HEK293 (cell line): ENCODE measurements around the gene PLLP.

Experiments
- CTCF ChIA-PET: fragments of 350-600 bp; formaldehyde crosslinking; extraction: SDS; loops from one replicate; lab custom pipeline; 2021; ENCODE audit warnings: antibody characterized with exemption; lab: Yijun Ruan, JAX
- POLR2A ChIA-PET: fragments of 300-600 bp; formaldehyde crosslinking; extraction: SDS; loops from one replicate; lab custom pipeline; 2020; ENCODE audit warnings: antibody characterized with exemption, inconsistent platforms; lab: Yijun Ruan, JAX
- H3K27ac ChIP-seq: fragments of 200-500 bp; sonication (Bioruptor generic); 2 replicates; pipeline ENCODE4 v1.5.1; 2014; ENCODE audit warnings: low read depth, low read length, control low read depth, inconsistent platforms; ENCODE audit errors: extremely low read depth
- H3K36me3 ChIP-seq, 2 experiments: fragments of 200-500 bp in 1 of 2; sonication (Bioruptor generic) in 1 of 2; 1 replicate in 1 of 2; 2 replicates in 1 of 2; pipeline ENCODE4 v1.5.1; 2014 to 2017; ENCODE audit warnings: inconsistent platforms in 2 of 2, low read length in 2 of 2; ENCODE audit not compliant: control insufficient read depth in 2 of 2, insufficient read depth in 1 of 2
- H3K4me1 ChIP-seq: fragments of 200-500 bp; sonication (Bioruptor generic); 2 replicates; pipeline ENCODE4 v1.5.1; 2014; ENCODE audit warnings: mild to moderate bottlenecking, low read length, inconsistent platforms; ENCODE audit not compliant: control insufficient read depth, insufficient read depth
- H3K4me3 ChIP-seq: 2 replicates; pipeline ENCODE4 v1.5.1; 2011; ENCODE audit warnings: low read depth, mild to moderate bottlenecking, control low read depth, low read length, moderate library complexity
- H3K9me3 ChIP-seq: fragments of 200-500 bp; sonication (Bioruptor generic); 2 replicates; pipeline ENCODE4 v1.5.1; 2014; ENCODE audit warnings: low read depth, low read length, inconsistent platforms; ENCODE audit not compliant: control insufficient read depth, insufficient read depth
- ATF2 ChIP-seq: fragments of 450-650 bp; formaldehyde crosslinking; IDR thresholded peaks from 2 replicates; pipeline ENCODE4 v1.5.1; 2016; ENCODE audit warnings: missing biosample characterization, missing genetic modification characterization, low read depth
- BCL11B ChIP-seq: fragments of 450-650 bp; formaldehyde crosslinking; IDR thresholded peaks from 2 replicates; pipeline ENCODE4 v1.5.1; 2016; ENCODE audit warnings: low read depth, missing biosample characterization, missing genetic modification characterization
- FEZF1 ChIP-seq: fragments of 450-650 bp; formaldehyde crosslinking; IDR thresholded peaks from 2 replicates; pipeline ENCODE4 v1.5.1; 2016; ENCODE audit warnings: missing biosample characterization, missing genetic modification characterization
- MEIS1 ChIP-seq: sonication (generic); formaldehyde crosslinking; IDR thresholded peaks from 2 replicates; pipeline ENCODE4 v1.8.1; 2022; ENCODE audit warnings: missing genetic modification reagents, mild to moderate bottlenecking, borderline replicate concordance
- TCF7L2 ChIP-seq: IDR thresholded peaks from 2 replicates; pipeline ENCODE4 v1.6.1; 2011; ENCODE audit warnings: low read depth, mild to moderate bottlenecking, inconsistent platforms, low read length, moderate library complexity, borderline replicate concordance
- ZFP3 ChIP-seq: fragments of 450-650 bp; formaldehyde crosslinking; IDR thresholded peaks from 2 replicates; pipeline ENCODE4 v1.5.1; 2016; ENCODE audit warnings: low read depth, missing biosample characterization, missing genetic modification characterization
- ZFP41 ChIP-seq: fragments of 450-650 bp; formaldehyde crosslinking; IDR thresholded peaks from 2 replicates; pipeline ENCODE4 v1.5.1; 2016; ENCODE audit warnings: missing biosample characterization, missing genetic modification characterization, borderline replicate concordance
- ZNF18 ChIP-seq: fragments of 450-650 bp; formaldehyde crosslinking; IDR thresholded peaks from 2 replicates; pipeline ENCODE4 v1.5.1; 2016; ENCODE audit warnings: missing biosample characterization, missing genetic modification characterization
- ZNF184 ChIP-seq: fragments of 450-650 bp; IDR thresholded peaks from 2 replicates; pipeline ENCODE4 v1.5.1; 2018; ENCODE audit warnings: missing biosample characterization, mild to moderate bottlenecking, missing genetic modification characterization
- ZNF26 ChIP-seq: fragments of 450-650 bp; formaldehyde crosslinking; IDR thresholded peaks from 2 replicates; pipeline ENCODE4 v1.5.1; 2016; ENCODE audit warnings: missing biosample characterization, missing genetic modification characterization
- ZNF274 ChIP-seq, 2 experiments: fragments of 200-500 bp in 1 of 2; fragments of 450-650 bp in 1 of 2; sonication (Bioruptor generic) in 1 of 2; formaldehyde crosslinking in 1 of 2; IDR thresholded peaks; 2 replicates each; pipeline versions ENCODE4 v1.5.1 to v1.6.1; 2014 to 2016; ENCODE audit warnings: borderline replicate concordance in 1 of 2, inconsistent platforms in 1 of 2, low read length in 1 of 2, missing biosample characterization in 1 of 2, missing genetic modification characterization in 1 of 2
- ZNF311 ChIP-seq: fragments of 450-650 bp; formaldehyde crosslinking; IDR thresholded peaks from 2 replicates; pipeline ENCODE4 v1.5.1; 2017; ENCODE audit warnings: missing biosample characterization, missing genetic modification characterization, borderline replicate concordance
- ZNF341 ChIP-seq: fragments of 450-650 bp; formaldehyde crosslinking; IDR thresholded peaks from 2 replicates; pipeline ENCODE4; 2016; ENCODE audit warnings: low read depth, missing biosample characterization, missing genetic modification characterization
- ZNF354C ChIP-seq: fragments of 450-650 bp; formaldehyde crosslinking; IDR thresholded peaks from 2 replicates; pipeline ENCODE4 v1.5.1; 2016; ENCODE audit warnings: missing biosample characterization, missing genetic modification characterization, low read depth, borderline replicate concordance
- ZNF37A ChIP-seq: fragments of 450-650 bp; IDR thresholded peaks from 2 replicates; pipeline ENCODE4 v1.5.1; 2018; ENCODE audit warnings: missing biosample characterization, missing genetic modification characterization
- ZNF426 ChIP-seq: fragments of 450-650 bp; formaldehyde crosslinking; IDR thresholded peaks from 2 replicates; pipeline ENCODE4 v1.5.1; 2017; ENCODE audit warnings: missing biosample characterization, missing genetic modification characterization, mild to moderate bottlenecking, inconsistent platforms, moderate library complexity
- ZNF514 ChIP-seq: fragments of 450-650 bp; formaldehyde crosslinking; IDR thresholded peaks from 2 replicates; pipeline ENCODE4 v1.5.1; 2016; ENCODE audit warnings: missing biosample characterization, missing genetic modification characterization
- ZNF521 ChIP-seq: fragments of 450-650 bp; formaldehyde crosslinking; IDR thresholded peaks from 2 replicates; pipeline ENCODE4 v1.5.1; 2017; ENCODE audit warnings: missing biosample characterization, mild to moderate bottlenecking, missing genetic modification characterization
- ZNF544 ChIP-seq: fragments of 450-650 bp; formaldehyde crosslinking; IDR thresholded peaks from 2 replicates; pipeline ENCODE4 v1.5.0; 2017; ENCODE audit warnings: missing biosample characterization, missing genetic modification characterization
- ZNF585B ChIP-seq: fragments of 450-650 bp; formaldehyde crosslinking; IDR thresholded peaks from 2 replicates; pipeline ENCODE4 v1.5.1; 2016; ENCODE audit warnings: missing biosample characterization, missing genetic modification characterization
- ZNF596 ChIP-seq: fragments of 450-650 bp; IDR thresholded peaks from 2 replicates; pipeline ENCODE4 v1.5.0; 2018; ENCODE audit warnings: missing biosample characterization, mild to moderate bottlenecking, missing genetic modification characterization, moderate library complexity
- ZNF624 ChIP-seq: fragments of 450-650 bp; formaldehyde crosslinking; IDR thresholded peaks from 2 replicates; pipeline ENCODE4 v1.5.1; 2017; ENCODE audit warnings: missing biosample characterization, missing genetic modification characterization
- ZNF747 ChIP-seq: fragments of 450-650 bp; formaldehyde crosslinking; IDR thresholded peaks from 2 replicates; pipeline ENCODE4 v1.5.1; 2016; ENCODE audit warnings: missing biosample characterization, missing genetic modification characterization
- ZNF76 ChIP-seq: fragments of 450-650 bp; formaldehyde crosslinking; IDR thresholded peaks from 2 replicates; pipeline ENCODE4; 2016; ENCODE audit warnings: low read depth, missing biosample characterization, missing genetic modification characterization, borderline replicate concordance
- ZNF776 ChIP-seq: fragments of 450-650 bp; formaldehyde crosslinking; IDR thresholded peaks from 2 replicates; pipeline ENCODE4 v1.5.0; 2017; ENCODE audit warnings: missing biosample characterization, missing genetic modification characterization, borderline replicate concordance
- TF ChIP-seq, protein P1 (sequence below): fragments of 450-650 bp; formaldehyde crosslinking; IDR thresholded peaks from 2 replicates; pipeline ENCODE4 v1.5.1; 2016; ENCODE audit warnings: missing biosample characterization, missing genetic modification characterization

The PLLP gene

DNA sequence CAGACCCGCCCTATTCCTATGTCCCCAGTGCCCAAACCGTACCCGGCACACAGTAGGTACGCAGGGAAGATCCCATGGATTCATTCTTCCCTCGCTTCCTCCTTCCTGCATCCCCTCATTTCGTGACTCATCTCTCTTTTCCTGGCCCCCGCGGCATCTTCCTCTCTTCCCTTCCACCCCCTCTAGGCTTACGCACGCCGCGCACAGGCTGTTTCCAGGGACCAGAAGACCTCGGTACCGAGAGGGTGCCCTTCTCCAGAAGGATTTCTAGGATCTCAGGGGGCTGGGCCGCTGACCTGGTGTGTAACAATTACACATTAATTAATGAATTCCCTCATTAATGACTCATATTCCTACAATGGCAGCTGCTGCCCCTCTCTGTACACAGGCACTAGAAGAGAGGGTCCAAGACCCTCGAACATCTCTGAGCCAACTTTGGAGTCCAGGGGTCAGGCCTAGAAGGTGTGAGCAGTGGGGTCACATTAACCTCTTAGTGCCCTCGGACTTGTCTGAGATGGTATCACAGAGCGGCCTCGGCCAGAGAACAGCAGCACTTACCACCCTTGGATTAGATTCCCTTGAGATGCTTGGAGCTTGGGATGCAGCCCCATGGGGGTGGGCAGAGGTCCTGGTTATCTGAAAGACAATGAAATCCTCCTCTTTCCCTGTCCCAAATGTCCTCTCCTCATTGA lies 16.8 kb upstream of the PLLP start:
- no peaks in the 10 kb centered on the region for H3K4me1 ChIP-seq
- no peak overlapping the region for H3K4me3 ChIP-seq
- ChIA-PET CTCF (interaction anchor here (0.7 to 9.4 kb wide), 15 partner anchors 9 to 379 kb away, joined by 3 to 290 read pairs (median 4); no protein-coding TSS in a partner anchor), POLR2A (interaction anchor here (1.1 to 2.0 kb wide), 3 partner anchors 116 to 146 kb away, joined by 3 to 14 read pairs (median 7); partner anchors contain the start of genes CIAPIN1 and COQ9)
- TF ChIP-seq ZNF776 (tag by site-specific recombination) (no peak), ZFP41 (tag by site-specific recombination) (no peak), ZNF274 (IDR thresholded peaks at IDR 0.05; ENCODE audit: low read length) (no peak), ZNF274 (tag by site-specific recombination; IDR thresholded peaks at IDR 0.05; ENCODE audit: borderline replicate concordance) (no peak), ATF2 (tag by site-specific recombination) (no peak), MEIS1 (CRISPR knock-in tag) (no peak), ZNF37A (tag by site-specific recombination) (no peak), ZNF596 (tag by site-specific recombination) (no peak), ZNF354C (no peak)
- no peaks in the 10 kb centered on the region for H3K36me3 ChIP-seq
- no peak overlapping the region for H3K27ac ChIP-seq
- no peaks in the 10 kb centered on the region for H3K9me3 ChIP-seq

DNA sequence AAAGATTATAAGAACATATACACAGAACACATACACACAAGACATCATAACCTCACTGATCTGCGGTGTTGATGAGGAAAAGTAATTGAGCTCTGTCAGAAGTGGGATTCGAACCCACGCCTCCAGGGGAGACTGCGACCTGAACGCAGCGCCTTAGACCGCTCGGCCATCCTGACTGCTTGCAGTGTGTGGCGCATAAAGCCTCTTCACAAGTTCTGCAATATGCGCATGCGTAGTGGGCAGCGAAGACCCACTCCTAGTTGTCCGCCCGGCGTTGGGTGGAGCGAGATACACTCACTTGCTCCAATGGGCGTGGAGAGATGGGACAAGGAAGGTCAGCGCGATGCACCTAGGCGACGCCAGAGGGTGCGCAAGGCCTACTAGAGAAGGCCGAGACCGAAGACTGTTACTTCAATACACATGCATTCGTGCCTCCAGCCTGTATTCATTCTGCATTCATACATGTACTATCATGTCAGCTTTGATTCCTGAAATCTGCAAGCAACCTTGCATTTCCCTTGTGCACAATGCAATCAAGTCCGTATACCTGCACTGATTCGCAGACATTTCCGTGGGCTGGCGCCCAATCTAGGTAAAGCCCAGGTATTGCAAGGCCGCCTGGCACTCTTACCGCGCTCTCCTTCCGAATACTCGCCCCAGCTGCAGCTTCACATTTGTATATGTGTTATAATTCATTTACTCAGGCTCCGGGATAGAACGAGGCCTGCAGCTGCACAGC lies 16.1 kb upstream of the PLLP start:
- Histone ChIP-seq H3K9me3 (no peaks in the 10 kb centered on the region), H3K27ac (no peak overlapping the region), H3K36me3 (no peaks in the 10 kb centered on the region), H3K4me1 (no peaks in the 10 kb centered on the region), H3K4me3 (peak overlapping the region; percentile 38)
- ChIA-PET CTCF (interaction anchor here (0.6 to 9.4 kb wide), 25 partner anchors 9 to 708 kb away, joined by 3 to 290 read pairs (median 4); partner anchors contain the start of gene CPNE2), POLR2A (interaction anchor here (1.2 to 2.1 kb wide), 6 partner anchors 16 to 146 kb away, joined by 4 to 14 read pairs (median 7); partner anchors contain the start of genes ARL2BP, CIAPIN1, COQ9 and PLLP)
- TF ChIP-seq ZNF76 (tag by site-specific recombination) (no peak; the same call in 1 of the 2 replicates), ZNF521 (tag by site-specific recombination) (no peak), ZNF18 (no peak), BCL11B (no peak), ZNF514 (no peak), TCF7L2 (no peak), ZNF624 (tag by site-specific recombination) (no peak), FEZF1 (no peak), ZNF311 (no peak), ZNF747 (tag by site-specific recombination) (no peak), ZNF426 (tag by site-specific recombination) (no peak), ZNF26 (tag by site-specific recombination) (no peak), ZNF776 (tag by site-specific recombination) (no peak), ZNF544 (tag by site-specific recombination) (no peak), ZFP3 (tag by site-specific recombination) (0 out of 2 replicates have a peak, but pooled peaks have one; percentile 19), ZNF184 (tag by site-specific recombination) (no peak), ZNF341 (tag by site-specific recombination) (no peak), ZNF585B (tag by site-specific recombination) (no peak)
- TF ChIP-seq, protein P1, sequence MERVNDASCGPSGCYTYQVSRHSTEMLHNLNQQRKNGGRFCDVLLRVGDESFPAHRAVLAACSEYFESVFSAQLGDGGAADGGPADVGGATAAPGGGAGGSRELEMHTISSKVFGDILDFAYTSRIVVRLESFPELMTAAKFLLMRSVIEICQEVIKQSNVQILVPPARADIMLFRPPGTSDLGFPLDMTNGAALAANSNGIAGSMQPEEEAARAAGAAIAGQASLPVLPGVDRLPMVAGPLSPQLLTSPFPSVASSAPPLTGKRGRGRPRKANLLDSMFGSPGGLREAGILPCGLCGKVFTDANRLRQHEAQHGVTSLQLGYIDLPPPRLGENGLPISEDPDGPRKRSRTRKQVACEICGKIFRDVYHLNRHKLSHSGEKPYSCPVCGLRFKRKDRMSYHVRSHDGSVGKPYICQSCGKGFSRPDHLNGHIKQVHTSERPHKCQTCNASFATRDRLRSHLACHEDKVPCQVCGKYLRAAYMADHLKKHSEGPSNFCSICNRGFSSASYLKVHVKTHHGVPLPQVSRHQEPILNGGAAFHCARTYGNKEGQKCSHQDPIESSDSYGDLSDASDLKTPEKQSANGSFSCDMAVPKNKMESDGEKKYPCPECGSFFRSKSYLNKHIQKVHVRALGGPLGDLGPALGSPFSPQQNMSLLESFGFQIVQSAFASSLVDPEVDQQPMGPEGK (tag by site-specific recombination): no peak
